ENCODE results near the gene PPM1H.

DNA sequence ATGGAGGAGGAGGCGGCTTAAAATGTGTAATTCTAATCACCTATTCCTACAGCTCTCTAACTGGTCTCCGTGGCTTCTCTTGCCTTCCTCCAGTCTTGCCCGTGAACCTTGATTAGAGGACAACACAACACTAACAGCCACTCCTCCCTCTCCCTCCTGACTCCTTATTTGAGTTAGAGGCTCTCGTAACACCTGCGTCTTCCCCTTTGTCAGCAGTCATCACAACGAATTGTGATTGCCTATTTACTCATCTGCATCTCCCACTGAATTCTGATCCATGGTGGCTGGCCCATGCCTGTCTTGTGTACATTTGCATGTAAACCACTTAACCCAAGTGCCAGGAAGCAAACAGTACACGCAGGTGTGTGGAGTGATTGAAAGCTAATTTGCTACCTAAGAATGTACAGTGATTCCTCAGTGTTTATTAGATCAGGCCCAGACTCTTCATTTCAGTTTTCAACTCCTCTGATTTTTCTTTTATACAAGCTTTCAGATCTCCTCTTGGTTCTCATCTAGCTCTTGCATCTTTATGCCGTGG is 313.8 kb downstream of the PPM1H start:
- no peak for TF ChIP-seq ZNF622 (IDR thresholded peaks at IDR 0.05)
- TF ChIP-seq KDM1A (IDR thresholded peaks at IDR 0.05; ENCODE audit: borderline replicate concordance): no peak
- TF ChIP-seq USF1 (IDR thresholded peaks at IDR 0.05; ENCODE audit: borderline replicate concordance, extremely low read length, insufficient read depth, low read depth, low read length): no peak
- no peak for TF ChIP-seq SRF (IDR thresholded peaks at IDR 0.05; ENCODE audit: low read depth in 2 of 2, low read length in 2 of 2)
- TF ChIP-seq EZH2 (IDR thresholded peaks at IDR 0.05; ENCODE audit: borderline replicate concordance, control insufficient read depth, low read depth, low read length): no peak
- TF ChIP-seq SIX5 (IDR thresholded peaks at IDR 0.05; ENCODE audit: low read depth, low read length, severe bottlenecking): no peak
- TF ChIP-seq, protein P1, sequence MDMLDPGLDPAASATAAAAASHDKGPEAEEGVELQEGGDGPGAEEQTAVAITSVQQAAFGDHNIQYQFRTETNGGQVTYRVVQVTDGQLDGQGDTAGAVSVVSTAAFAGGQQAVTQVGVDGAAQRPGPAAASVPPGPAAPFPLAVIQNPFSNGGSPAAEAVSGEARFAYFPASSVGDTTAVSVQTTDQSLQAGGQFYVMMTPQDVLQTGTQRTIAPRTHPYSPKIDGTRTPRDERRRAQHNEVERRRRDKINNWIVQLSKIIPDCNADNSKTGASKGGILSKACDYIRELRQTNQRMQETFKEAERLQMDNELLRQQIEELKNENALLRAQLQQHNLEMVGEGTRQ (IDR thresholded peaks at IDR 0.05; ENCODE audit: borderline replicate concordance, low read depth, low read length): no peak
- TF ChIP-seq TCF7 (IDR thresholded peaks at IDR 0.05; ENCODE audit: borderline replicate concordance): no peak
- no peak for TF ChIP-seq MYC (IDR thresholded peaks at IDR 0.05; ENCODE audit: insufficient read depth, insufficient read length, insufficient replicate concordance, low read length, severe bottlenecking)

All from GM12878 (cell line).